Natural killer cell (primary cell): ENCODE results near the gene GNLY. TPM values are rescaled to one million over a fixed set of nuclear protein-coding genes. Genes with fewer than 3 reads are reported as not detected.

Experiments
- ATAC-seq, 3 donors: fragments of 150-1000 bp in 2 of 3; fragments of 200-7000 bp in 1 of 3; cut with Tn5 transposase; 1 replicate in 1 of 3; 2 replicates in 2 of 3; pipeline ENCODE4 v1.10.0; 2021; ENCODE audit warnings: mild to moderate bottlenecking in 2 of 3, moderate library complexity in 2 of 3
- DNase-seq, 2 donors: peaks; one replicate each; pipeline versions ENCODE4 v3.0.0 to v3.0.0-alpha.2; 2013 to 2021; ENCODE audit warnings: mixed read lengths in 1 of 2
- H3K27ac ChIP-seq: one replicate; pipeline ENCODE4 v1.5.1; 2013; ENCODE audit warnings: mild to moderate bottlenecking, low read length
- H3K27me3 ChIP-seq: one replicate; pipeline ENCODE4 v1.6.1; 2013; ENCODE audit warnings: low read length; ENCODE audit not compliant: control insufficient read depth, insufficient read depth
- H3K36me3 ChIP-seq: one replicate; pipeline ENCODE4 v1.6.1; 2013; ENCODE audit warnings: low read length; ENCODE audit not compliant: control insufficient read depth, insufficient read depth
- H3K4me1 ChIP-seq: one replicate; pipeline ENCODE4 v1.6.1; 2013; ENCODE audit warnings: low read length; ENCODE audit not compliant: control insufficient read depth, insufficient read depth
- H3K4me3 ChIP-seq: one replicate; pipeline ENCODE4 v1.5.1; 2013; ENCODE audit warnings: low read length
- H3K9me3 ChIP-seq: one replicate; pipeline ENCODE4 v1.6.1; 2013; ENCODE audit warnings: low read length; ENCODE audit not compliant: control insufficient read depth, insufficient read depth
- H3K27ac Mint-ChIP-seq, 2 donors: one replicate each; pipeline ENCODE4 v1.8.0; 2022; ENCODE audit warnings: mild to moderate bottlenecking in 2 of 2, mixed read lengths in 2 of 2, moderate library complexity in 1 of 2
- H3K27me3 Mint-ChIP-seq, 2 donors: one replicate each; pipeline ENCODE4 v1.8.0; 2022; ENCODE audit warnings: low read depth in 2 of 2, mixed read lengths in 2 of 2
- H3K36me3 Mint-ChIP-seq: one replicate; pipeline ENCODE4 v1.8.0; 2022; ENCODE audit warnings: mixed read lengths
- H3K4me1 Mint-ChIP-seq, 2 donors: one replicate each; pipeline ENCODE4 v1.8.0; 2022; ENCODE audit warnings: mixed read lengths in 2 of 2
- H3K4me3 Mint-ChIP-seq: one replicate; pipeline ENCODE4 v1.8.0; 2022; ENCODE audit warnings: mild to moderate bottlenecking, moderate library complexity, mixed read lengths
- H3K9me3 Mint-ChIP-seq, 2 donors: one replicate each; pipeline ENCODE4 v1.8.0; 2022; ENCODE audit warnings: mixed read lengths in 2 of 2
- WGBS: methylation state at CpG from one replicate; pipeline ENCODE4 v1.1.7; 2013; ENCODE audit warnings: missing lambda C conversion rate; ENCODE audit not compliant: insufficient coverage; 5-methylcytosine and 5-hydroxymethylcytosine counted together
- intact Hi-C: fragments of 100-400 bp; cut with micrococcal nuclease; formaldehyde crosslinking; loops from one replicate; pipeline ENCODE4 v1.14.2; 2022
- total RNA-seq, 4 donors: library from RNA; stranded (reverse); fragments of 120-200 nt in 1 of 4; gene quantifications; one replicate each; pipeline versions ENCODE4 v1.2.3 to v1.2.4, GENCODE V29; 2013 to 2022
- TF ChIP-seq, protein P1 (sequence below): fragments of 200-600 bp; IDR thresholded peaks from one replicate; pipeline ENCODE4 v1.8.0; 2022; ENCODE audit warnings: antibody characterized with exemption

GNLY gene
- total RNA-seq, 3 donors from 2014 or later (not counting 1 experiment from before 2014, with no cell fraction given), result 4,938 to 8,199 (median 6,542) TPM

DNA sequence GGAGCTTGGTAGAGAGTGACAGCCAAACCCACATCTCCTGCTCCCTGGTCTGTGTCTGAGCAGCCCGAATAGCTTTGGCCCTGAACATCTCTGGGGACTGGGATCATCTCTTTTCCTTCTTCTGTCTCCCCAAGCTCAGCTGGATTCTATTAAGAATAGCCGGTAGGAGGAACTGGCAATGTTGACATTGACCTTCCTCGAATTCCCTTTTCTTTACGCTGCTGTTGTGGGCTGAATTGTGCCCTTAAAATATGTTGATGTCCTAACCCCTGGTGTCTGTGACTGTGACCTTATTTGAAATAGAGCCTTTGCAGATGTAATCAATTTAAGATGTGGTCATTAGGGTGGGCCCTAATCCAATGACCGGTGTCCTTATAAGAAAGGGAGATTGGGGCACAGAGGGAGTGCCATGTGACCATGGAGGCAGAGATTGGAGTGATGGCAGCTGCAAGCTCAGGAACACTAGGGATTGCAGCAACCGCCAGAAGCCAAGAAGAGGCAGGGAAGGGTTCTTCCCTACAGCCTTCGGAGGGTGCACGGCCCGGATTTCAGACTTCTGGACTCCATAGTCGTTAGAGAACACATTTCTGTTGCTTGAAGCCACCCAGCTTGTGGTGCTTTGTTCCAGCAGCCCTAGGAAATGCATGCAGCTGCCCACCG, 20.3 kb upstream of the GNLY start:
- Mint-ChIP-seq H3K4me3 (no peak overlapping the region), H3K27ac (no peak overlapping the region), H3K9me3 (no peaks in the 10 kb centered on the region), H3K36me3 (no peaks in the 10 kb centered on the region), H3K4me1 (peaks cover 0 to under 1% of the 10 kb centered on the region in 2 donors), H3K27me3 (peaks cover 0 to 7% of the 10 kb centered on the region in 2 donors)
- no peaks in the 10 kb centered on the region for H3K27me3 ChIP-seq
- intact Hi-C loops, result no loop called here
- H3K9me3 ChIP-seq, result no peaks in the 10 kb centered on the region
- no peak overlapping the region for H3K4me3 ChIP-seq
- WGBS, result 89% methylated on average over 11 of the region's 11 CpGs
- TF ChIP-seq, protein P1, sequence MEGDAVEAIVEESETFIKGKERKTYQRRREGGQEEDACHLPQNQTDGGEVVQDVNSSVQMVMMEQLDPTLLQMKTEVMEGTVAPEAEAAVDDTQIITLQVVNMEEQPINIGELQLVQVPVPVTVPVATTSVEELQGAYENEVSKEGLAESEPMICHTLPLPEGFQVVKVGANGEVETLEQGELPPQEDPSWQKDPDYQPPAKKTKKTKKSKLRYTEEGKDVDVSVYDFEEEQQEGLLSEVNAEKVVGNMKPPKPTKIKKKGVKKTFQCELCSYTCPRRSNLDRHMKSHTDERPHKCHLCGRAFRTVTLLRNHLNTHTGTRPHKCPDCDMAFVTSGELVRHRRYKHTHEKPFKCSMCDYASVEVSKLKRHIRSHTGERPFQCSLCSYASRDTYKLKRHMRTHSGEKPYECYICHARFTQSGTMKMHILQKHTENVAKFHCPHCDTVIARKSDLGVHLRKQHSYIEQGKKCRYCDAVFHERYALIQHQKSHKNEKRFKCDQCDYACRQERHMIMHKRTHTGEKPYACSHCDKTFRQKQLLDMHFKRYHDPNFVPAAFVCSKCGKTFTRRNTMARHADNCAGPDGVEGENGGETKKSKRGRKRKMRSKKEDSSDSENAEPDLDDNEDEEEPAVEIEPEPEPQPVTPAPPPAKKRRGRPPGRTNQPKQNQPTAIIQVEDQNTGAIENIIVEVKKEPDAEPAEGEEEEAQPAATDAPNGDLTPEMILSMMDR, result no peak
- H3K36me3 ChIP-seq, result no peaks in the 10 kb centered on the region
- peaks cover 11% of the 10 kb centered on the region for H3K4me1 ChIP-seq
- no peak for DNase-seq
- H3K27ac ChIP-seq, result no peak overlapping the region
- no peak for ATAC-seq

GRCh38 chr2:85674417-85674816, 19.7 kb upstream of the GNLY start:
- TF ChIP-seq, protein P1, result no peak
- Mint-ChIP-seq H3K4me3 (no peak overlapping the region), H3K27ac (no peak overlapping the region), H3K27me3 (peaks cover 0 to 7% of the 10 kb centered on the region in 2 donors), H3K9me3 (no peaks in the 10 kb centered on the region), H3K36me3 (no peaks in the 10 kb centered on the region), H3K4me1 (peaks cover 0 to 5% of the 10 kb centered on the region in 2 donors)
- H3K4me1 ChIP-seq, result peaks cover 15% of the 10 kb centered on the region
- intact Hi-C loops, result no loop called here
- H3K27me3 ChIP-seq, result no peaks in the 10 kb centered on the region
- H3K4me3 ChIP-seq, result no peak overlapping the region
- ATAC-seq (no peak), DNase-seq (no peak)
- no peak overlapping the region for H3K27ac ChIP-seq
- no peaks in the 10 kb centered on the region for H3K9me3 ChIP-seq
- no peaks in the 10 kb centered on the region for H3K36me3 ChIP-seq
- WGBS, result 88% methylated on average over 2 of the region's 2 CpGs

DNA sequence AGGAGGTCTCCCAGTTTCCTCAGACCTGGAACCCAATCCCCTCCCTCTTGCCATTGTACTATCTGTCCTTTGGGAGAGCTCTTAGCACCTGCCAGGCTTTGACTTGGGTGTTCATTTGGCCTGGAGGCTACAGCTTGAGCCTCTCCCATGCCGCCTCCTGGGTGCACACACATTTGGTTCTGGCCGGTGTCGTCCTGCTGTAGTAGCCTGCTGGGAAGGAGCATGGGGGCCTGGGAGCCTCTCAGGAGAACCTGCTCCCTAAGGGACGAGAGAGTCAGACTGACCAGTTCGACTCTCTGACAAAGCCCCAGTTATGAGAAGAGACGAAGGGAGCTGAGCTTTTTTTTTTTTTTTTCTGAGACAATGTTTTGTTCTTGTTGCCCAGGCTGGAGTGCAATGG, 18.7 kb upstream of the GNLY start:
- intact Hi-C loops, result loop anchor here (5.0 kb wide), 1 partner anchor 52 kb away; no protein-coding TSS in a partner anchor
- no peaks in the 10 kb centered on the region for H3K36me3 Mint-ChIP-seq
- TF ChIP-seq, protein P1, result no peak
- Histone ChIP-seq H3K36me3 (no peaks in the 10 kb centered on the region), H3K27me3 (no peaks in the 10 kb centered on the region), H3K4me1 (peaks cover 22% of the 10 kb centered on the region), H3K9me3 (no peaks in the 10 kb centered on the region), H3K4me3 (no peak overlapping the region), H3K27ac (no peak overlapping the region)
- H3K9me3 Mint-ChIP-seq, result no peaks in the 10 kb centered on the region
- ATAC-seq (no peak), DNase-seq (no peak)
- H3K4me1 Mint-ChIP-seq, result peaks cover 4 to 10% of the 10 kb centered on the region in 2 donors
- 89% methylated on average over 6 of the region's 6 CpGs for WGBS
- no peak overlapping the region for H3K4me3 Mint-ChIP-seq
- H3K27ac Mint-ChIP-seq, result no peak overlapping the region
- H3K27me3 Mint-ChIP-seq, result peaks cover 0 to 6% of the 10 kb centered on the region in 2 donors
